Measurements from ENCODE around the gene NRXN3.

DNA sequence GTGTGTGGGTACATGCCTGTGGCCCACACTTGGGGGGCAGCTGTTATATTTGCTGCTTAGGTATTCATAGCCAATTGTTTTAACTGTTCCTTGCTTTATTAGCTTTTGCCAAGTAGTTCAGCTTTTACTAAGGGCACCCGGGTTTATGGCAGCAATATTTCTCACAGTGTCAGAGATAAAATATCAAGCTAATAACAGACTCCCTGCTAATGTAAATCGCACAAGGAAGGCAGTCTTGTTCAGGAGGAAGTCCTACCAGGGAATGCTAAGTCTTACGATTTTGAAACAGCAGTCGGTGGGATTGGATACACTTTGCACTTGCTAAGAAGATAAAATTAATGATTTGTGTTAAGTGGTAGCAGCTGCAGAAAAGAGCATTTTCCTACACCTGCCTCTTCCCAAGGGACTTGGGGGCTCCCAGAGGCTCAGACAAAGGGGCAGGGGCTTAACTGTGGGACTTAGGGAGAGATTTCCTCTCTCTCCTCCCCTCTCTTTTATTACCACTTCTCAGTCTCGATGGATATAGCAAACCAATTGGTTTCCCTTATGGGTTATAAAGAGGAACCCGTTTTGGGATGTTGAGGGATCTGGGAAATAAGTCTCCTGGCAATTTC, 175.1 kb downstream of the NRXN3 start:
- TF ChIP-seq FOXA1 (IDR thresholded peaks at IDR 0.05), result no peak
- TF ChIP-seq L3MBTL2 (conservative IDR thresholded peaks at IDR 0.05), result no peak

Measured in HEK293T (cell line).